Thyroid gland (tissue), 4 donors: Measurements from ENCODE around the gene REPIN1. TPM values are rescaled to one million over a fixed set of nuclear protein-coding genes. Genes with fewer than 3 reads are reported as not detected.

ENCODE experiments used
- DNase-seq, 2 donors: peaks; one replicate each; pipeline ENCODE4 v3.0.0-alpha.2; 2019
- H3K27ac ChIP-seq, 3 donors: fragments of 200-600 bp; sonication (generic); 1 replicate in 2 of 3; 2 replicates in 1 of 3; pipeline ENCODE4 v1.5.1; 2016 to 2019; ENCODE audit warnings: mild to moderate bottlenecking in 1 of 3, moderate library complexity in 1 of 3
- H3K27me3 ChIP-seq: fragments of 200-600 bp; sonication (generic); one replicate; pipeline ENCODE4 v1.5.1; 2019
- H3K36me3 ChIP-seq, 2 donors: fragments of 200-600 bp; sonication (generic); one replicate each; pipeline ENCODE4 v1.5.1; 2016 to 2019
- H3K4me1 ChIP-seq, 2 donors: fragments of 200-600 bp; sonication (generic); one replicate each; pipeline ENCODE4 v1.5.1; 2017 to 2019
- H3K4me3 ChIP-seq, 3 donors: fragments of 200-600 bp; sonication (generic); replicated peaks in 1 of 3; 1 replicate in 2 of 3; 2 replicates in 1 of 3; pipeline ENCODE4 v1.5.1; 2016; ENCODE audit warnings: mild to moderate bottlenecking in 1 of 3
- H3K9me3 ChIP-seq: fragments of 200-600 bp; sonication (generic); one replicate; pipeline ENCODE4 v1.5.1; 2017
- CTCF ChIP-seq, 6 experiments: fragments of 200-600 bp in 3 of 6; fragments of 450-650 bp in 3 of 6; sonication (generic) in 3 of 6; IDR thresholded peaks; one replicate each; pipeline ENCODE4 v1.5.1; 2016 to 2019; ENCODE audit warnings: antibody characterized with exemption in 6 of 6, mild to moderate bottlenecking in 2 of 6, inconsistent platforms in 1 of 6, moderate library complexity in 1 of 6
- POLR2A ChIP-seq, 2 donors: fragments of 450-650 bp; IDR thresholded peaks; one replicate each; pipeline ENCODE4 v1.6.1; 2017; ENCODE audit warnings: antibody characterized with exemption in 2 of 2, mild to moderate bottlenecking in 2 of 2, moderate library complexity in 1 of 2
- WGBS, 2 donors: methylation state at CpG; one replicate each; pipeline ENCODE4 v1.1.5; 2017; 5-methylcytosine and 5-hydroxymethylcytosine counted together
- intact Hi-C: fragments of 100-400 bp; cut with DNase I; formaldehyde crosslinking; loops from one replicate; pipeline ENCODE4 v1.15.1; 2023
- total RNA-seq, 4 donors: library from RNA; depleted of rRNA; stranded (reverse); fragments of >200 nt; gene quantifications; one replicate each; pipeline ENCODE4 v1.2.3, GENCODE V29; 2016

Gene REPIN1
- total RNA-seq, 4 donors from 2014 or later, result 71.9 to 144 (median 123) TPM

- Histone ChIP-seq H3K4me1 (peaks cover 20 to 38% of the 10 kb centered on the region in 2 donors), H3K27ac (peak overlapping the region in 1 of 3 donors; percentile 8)
- intact Hi-C loops, result loop anchor here (5.0 kb wide), 1 partner anchor 33 kb away; a partner anchor contains a TSS
Measured at GRCh38 chr7:150374026-150374425, 5.4 kb downstream of the REPIN1 start.

GRCh38 chr7:150374472-150374871 lies 5.8 kb downstream of the REPIN1 start:
- peak overlapping the region in 1 of 3 donors; percentile 8 for H3K27ac ChIP-seq

More at GRCh38 chr7:150374026-150374425, 5.4 kb downstream of the REPIN1 start:
- Histone ChIP-seq H3K36me3 (peaks cover 17 to 19% of the 10 kb centered on the region in 2 donors), H3K9me3 (no peaks in the 10 kb centered on the region), H3K4me3 (no peak overlapping the region), H3K27me3 (no peaks in the 10 kb centered on the region)
- no peak for TF ChIP-seq CTCF (IDR thresholded peaks at IDR 0.05)
- no peak for TF ChIP-seq POLR2A (IDR thresholded peaks at IDR 0.05)
- 89 to 95% methylated on average over 3 to 4 of the region's 4 CpGs for WGBS, 2 donors
- DNase-seq, result no peak

GRCh38 chr7:150375662-150376521 lies 7.3 kb downstream of the REPIN1 start:
- Histone ChIP-seq H3K4me1 (peaks cover 10 to 31% of the 10 kb centered on the region in 2 donors), H3K4me3 (no peak overlapping the region), H3K36me3 (peaks cover 17 to 19% of the 10 kb centered on the region in 2 donors), H3K27me3 (no peaks in the 10 kb centered on the region), H3K27ac (no peak overlapping the region), H3K9me3 (no peaks in the 10 kb centered on the region)
- 92 to 94% methylated on average over 10 of the region's 10 CpGs for WGBS, 2 donors
- no peak for TF ChIP-seq CTCF (IDR thresholded peaks at IDR 0.05)
- no peak for TF ChIP-seq POLR2A (IDR thresholded peaks at IDR 0.05)
- no peak for DNase-seq
- intact Hi-C loops, result no loop called here

More at GRCh38 chr7:150374472-150374871, 5.8 kb downstream of the REPIN1 start:
- TF ChIP-seq POLR2A (IDR thresholded peaks at IDR 0.05) (no peak), CTCF (IDR thresholded peaks at IDR 0.05) (no peak)
- WGBS, 2 donors, result 92 to 95% methylated on average over 5 of the region's 5 CpGs
- Histone ChIP-seq H3K27me3 (no peaks in the 10 kb centered on the region), H3K4me1 (peaks cover 20 to 38% of the 10 kb centered on the region in 2 donors), H3K36me3 (peaks cover 17 to 19% of the 10 kb centered on the region in 2 donors), H3K9me3 (no peaks in the 10 kb centered on the region), H3K4me3 (no peak overlapping the region)
- DNase-seq, result no peak
- intact Hi-C loops, result loop anchor here (5.0 kb wide), 1 partner anchor 33 kb away; a partner anchor contains a TSS

GRCh38 chr7:150376560-150376959 lies 7.9 kb downstream of the REPIN1 start:
- TF ChIP-seq CTCF (IDR thresholded peaks at IDR 0.05), result no peak
- no peak for TF ChIP-seq POLR2A (IDR thresholded peaks at IDR 0.05)
- peaks cover 13 to 15% of the 10 kb centered on the region in 2 donors for H3K36me3 ChIP-seq
- H3K4me3 ChIP-seq, result no peak overlapping the region
- 81 to 85% methylated on average over 6 of the region's 6 CpGs for WGBS, 2 donors
- H3K27me3 ChIP-seq, result no peaks in the 10 kb centered on the region
- no peaks in the 10 kb centered on the region for H3K9me3 ChIP-seq
- peaks cover 10 to 31% of the 10 kb centered on the region in 2 donors for H3K4me1 ChIP-seq
- DNase-seq, result no peak
- H3K27ac ChIP-seq, result no peak overlapping the region
- intact Hi-C loops, result no loop called here

- Histone ChIP-seq H3K27ac (peak overlapping the region in 2 of 3 donors; percentile 24 to 78), H3K9me3 (no peaks in the 10 kb centered on the region), H3K4me3 (no peak overlapping the region), H3K4me1 (peaks cover 10 to 31% of the 10 kb centered on the region in 2 donors), H3K27me3 (no peaks in the 10 kb centered on the region), H3K36me3 (peaks cover 7 to 12% of the 10 kb centered on the region in 2 donors)
- DNase-seq, result no peak
- TF ChIP-seq CTCF (IDR thresholded peaks at IDR 0.05) (no peak), POLR2A (IDR thresholded peaks at IDR 0.05) (no peak)
- WGBS, 2 donors, result 59 to 66% methylated on average over 3 of the region's 3 CpGs
- intact Hi-C loops, result no loop called here
Measured at GRCh38 chr7:150377196-150377595, 8.6 kb downstream of the REPIN1 start.
